ENCODE measurements around the gene FRMD3.

Gene FRMD3

GRCh38 chr9:83196946-83197345 is 341.3 kb downstream of the FRMD3 start:
- no peak for DNase-seq (ENCODE audit: extremely low read depth, insufficient read length)
- TF ChIP-seq CTCF (IDR thresholded peaks at IDR 0.05; ENCODE audit: insufficient read depth, low read length, poor library complexity, severe bottlenecking) = no peak

More at GRCh38 chr9:83196946-83197345, 341.3 kb downstream of the FRMD3 start:
- Histone ChIP-seq H3K27me3 (replicated peaks; ENCODE audit: control insufficient read depth, insufficient read depth, low read length) (no peaks in the 10 kb centered on the region; the same call in 1 of the 2 replicates), H3K4me3 (replicated peaks; ENCODE audit: low read depth, low read length) (no peak overlapping the region), H3K36me3 (ENCODE audit: control insufficient read depth, insufficient read depth, low read length) (no peaks in the 10 kb centered on the region)

All from GM06990 (cell line).